HepG2 (cell line): ENCODE data around the gene SLC29A3. TPM values are rescaled to one million over a fixed set of nuclear protein-coding genes. Genes with fewer than 3 reads are reported as not detected.
A peak's percentile ranks its signal among the peaks of the same experiment; 100 is the strongest.

ENCODE experiments used
- ATAD3A ChIP-seq: sonication (generic); formaldehyde crosslinking; IDR thresholded peaks from 2 replicates; pipeline ENCODE4 v1.4.0; 2020; ENCODE audit warnings: missing genetic modification reagents
- CREB3 ChIP-seq: sonication (generic); formaldehyde crosslinking; IDR thresholded peaks from 2 replicates; pipeline ENCODE4 v1.5.0; 2020; ENCODE audit warnings: missing genetic modification reagents
- DMAP1 ChIP-seq: IDR thresholded peaks from 2 replicates; pipeline ENCODE4 v1.6.1; 2016
- ERF ChIP-seq: IDR thresholded peaks from 2 replicates; pipeline ENCODE4 v1.6.1; 2018; ENCODE audit warnings: missing biosample characterization, missing genetic modification reagents
- HNF4G ChIP-seq, 2 experiments: sonication (generic) in 1 of 2; formaldehyde crosslinking in 1 of 2; IDR thresholded peaks; 2 replicates each; pipeline versions ENCODE4 v1.4.0 to v1.6.1; 2011 to 2020; ENCODE audit warnings: borderline replicate concordance in 2 of 2, low read depth in 2 of 2, mild to moderate bottlenecking in 2 of 2, low read length in 1 of 2, missing genetic modification reagents in 1 of 2, moderate library complexity in 1 of 2
- MED8 ChIP-seq: sonication (generic); formaldehyde crosslinking; IDR thresholded peaks from 2 replicates; pipeline ENCODE4 v1.8.1; 2023; ENCODE audit warnings: mild to moderate bottlenecking, missing genetic modification reagents; ENCODE audit not compliant: insufficient replicate concordance
- PITX1 ChIP-seq: sonication (generic); formaldehyde crosslinking; IDR thresholded peaks from 2 replicates; pipeline ENCODE4 v1.5.1; 2020; ENCODE audit warnings: mild to moderate bottlenecking, missing genetic modification reagents
- POGZ ChIP-seq: sonication (generic); formaldehyde crosslinking; IDR thresholded peaks from 2 replicates; pipeline ENCODE4 v1.4.0; 2020; ENCODE audit warnings: mild to moderate bottlenecking, missing genetic modification reagents
- SKI ChIP-seq: fragments of 450-650 bp; IDR thresholded peaks from one replicate; pipeline ENCODE4 v1.6.1; 2018; ENCODE audit warnings: mild to moderate bottlenecking; ENCODE audit not compliant: partially characterized antibody
- UBTF ChIP-seq: sonication (generic); formaldehyde crosslinking; IDR thresholded peaks from 2 replicates; pipeline ENCODE4 v1.4.0; 2020; ENCODE audit warnings: mild to moderate bottlenecking, missing genetic modification reagents
- ZBTB25 ChIP-seq: IDR thresholded peaks from 2 replicates; pipeline ENCODE4 v1.6.1; 2018; ENCODE audit warnings: missing genetic modification reagents
- ZC3H13 ChIP-seq: sonication (generic); formaldehyde crosslinking; IDR thresholded peaks from 2 replicates; pipeline ENCODE4 v1.8.1; 2023; ENCODE audit warnings: mild to moderate bottlenecking, missing genetic modification reagents, moderate library complexity
- ZGPAT ChIP-seq: IDR thresholded peaks from 2 replicates; pipeline ENCODE4 v1.6.1; 2016; ENCODE audit warnings: mild to moderate bottlenecking
- ZNF256 ChIP-seq: sonication (generic); formaldehyde crosslinking; conservative IDR thresholded peaks from 2 replicates; pipeline ENCODE4 v1.4.0; 2020; ENCODE audit warnings: missing genetic modification reagents
- ZNF484 ChIP-seq: sonication (generic); formaldehyde crosslinking; IDR thresholded peaks from 2 replicates; pipeline ENCODE4 v1.5.1; 2020; ENCODE audit warnings: mild to moderate bottlenecking, low read depth, missing genetic modification reagents, borderline replicate concordance
- ZNF616 ChIP-seq: sonication (generic); formaldehyde crosslinking; IDR thresholded peaks from 2 replicates; pipeline ENCODE4 v1.5.0; 2020; ENCODE audit warnings: low read depth, mild to moderate bottlenecking, missing genetic modification reagents
- ZNF740 ChIP-seq: sonication (generic); formaldehyde crosslinking; IDR thresholded peaks from 2 replicates; pipeline ENCODE4 v1.4.0; 2020; ENCODE audit warnings: missing genetic modification reagents
- ZNF749 ChIP-seq: sonication (generic); formaldehyde crosslinking; IDR thresholded peaks from 2 replicates; pipeline ENCODE4 v1.8.0; 2022; ENCODE audit warnings: mild to moderate bottlenecking, missing genetic modification reagents, moderate library complexity, borderline replicate concordance
- ZNF768 ChIP-seq: sonication (generic); formaldehyde crosslinking; IDR thresholded peaks from 2 replicates; pipeline ENCODE4 v1.4.0; 2020; ENCODE audit warnings: missing genetic modification reagents
- ZNF792 ChIP-seq: IDR thresholded peaks from 2 replicates; pipeline ENCODE4 v1.6.1; 2016
- polyA plus RNA-seq, 8 experiments: library from polyadenylated mRNA; depleted of rRNA in 3 of 8; stranded (reverse) in 7 of 8; unstranded in 1 of 8; fragments of >200 nt; fragmentation: Illumina TruSeq in 4 of 8; extraction: Trizol in 4 of 8; gene quantifications; 2 replicates each; pipeline versions ENCODE4 v1.2.1 to v1.2.3, GENCODE V29; 2011 to 2016; ENCODE audit warnings: low read depth in 4 of 8, missing spikeins in 1 of 8, mixed read lengths in 1 of 8; ENCODE audit not compliant: insufficient read depth in 1 of 8
- total RNA-seq, 5 experiments: library from RNA; depleted of rRNA; stranded (reverse); fragments of >200 nt; fragmentation: Illumina TruSeq; extraction: Trizol; gene quantifications; 2 replicates each; pipeline ENCODE4 v1.2.3, GENCODE V29; 2016; ENCODE audit warnings: low read depth in 1 of 5
- TF ChIP-seq, protein P1 (sequence below): sonication (generic); formaldehyde crosslinking; IDR thresholded peaks from 2 replicates; pipeline ENCODE4 v1.9.0; 2021; ENCODE audit warnings: missing genetic modification reagents, borderline replicate concordance
- TF ChIP-seq, protein P2 (sequence below): sonication (generic); formaldehyde crosslinking; IDR thresholded peaks from 2 replicates; pipeline ENCODE4 v1.5.0; 2020; ENCODE audit warnings: missing genetic modification reagents, mild to moderate bottlenecking, borderline replicate concordance

The SLC29A3 gene
- total and polyA plus RNA-seq, 2 of the 13 experiments (the other 11 are each of a cell fraction or from before 2014, with no cell fraction given): 8.6 to 11.8 TPM

- TF ChIP-seq CREB3 (CRISPR knock-in tag) (no peak), PITX1 (CRISPR knock-in tag) (peak; percentile 71), DMAP1 (CRISPR knock-in tag) (0 out of 2 replicates have a peak, but pooled peaks have one; percentile 25), ZNF768 (peak; percentile 43; the same call in 1 of the 2 replicates), HNF4G (IDR thresholded peaks at IDR 0.05; ENCODE audit: borderline replicate concordance, low read depth, low read length) (peak; percentile 73; the same call in 1 of the 2 replicates), HNF4G (CRISPR knock-in tag; IDR thresholded peaks at IDR 0.05; ENCODE audit: borderline replicate concordance, low read depth) (no peak; the same call in 1 of the 2 replicates), ZNF616 (CRISPR knock-in tag) (no peak), ERF (CRISPR knock-in tag) (peak; percentile 56; the same call in 1 of the 2 replicates), ZBTB25 (CRISPR knock-in tag) (no peak), ZGPAT (CRISPR knock-in tag) (0 out of 2 replicates have a peak, but pooled peaks have one; percentile 38), ZNF256 (no peak), ZNF749 (CRISPR knock-in tag) (no peak), ZC3H13 (peak; percentile 54; the same call in 1 of the 2 replicates), ZNF484 (no peak), MED8 (CRISPR knock-in tag) (peak; percentile 55), ATAD3A (CRISPR knock-in tag) (no peak), ZNF740 (CRISPR knock-in tag) (0 out of 2 replicates have a peak, but pooled peaks have one; percentile 67), SKI (peak; percentile 7), POGZ (CRISPR knock-in tag) (peak; percentile 51; the same call in 1 of the 2 replicates), UBTF (peak; percentile 71), ZNF792 (peak; percentile 86)
- TF ChIP-seq, protein P1, sequence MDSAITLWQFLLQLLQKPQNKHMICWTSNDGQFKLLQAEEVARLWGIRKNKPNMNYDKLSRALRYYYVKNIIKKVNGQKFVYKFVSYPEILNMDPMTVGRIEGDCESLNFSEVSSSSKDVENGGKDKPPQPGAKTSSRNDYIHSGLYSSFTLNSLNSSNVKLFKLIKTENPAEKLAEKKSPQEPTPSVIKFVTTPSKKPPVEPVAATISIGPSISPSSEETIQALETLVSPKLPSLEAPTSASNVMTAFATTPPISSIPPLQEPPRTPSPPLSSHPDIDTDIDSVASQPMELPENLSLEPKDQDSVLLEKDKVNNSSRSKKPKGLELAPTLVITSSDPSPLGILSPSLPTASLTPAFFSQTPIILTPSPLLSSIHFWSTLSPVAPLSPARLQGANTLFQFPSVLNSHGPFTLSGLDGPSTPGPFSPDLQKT (CRISPR knock-in tag): no peak
- TF ChIP-seq, protein P2, sequence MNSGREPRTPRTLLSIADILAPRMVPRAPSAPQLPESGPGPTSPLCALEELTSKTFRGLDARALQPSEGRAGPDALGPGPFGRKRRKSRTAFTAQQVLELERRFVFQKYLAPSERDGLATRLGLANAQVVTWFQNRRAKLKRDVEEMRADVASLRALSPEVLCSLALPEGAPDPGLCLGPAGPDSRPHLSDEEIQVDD (CRISPR knock-in tag): no peak
Measured at GRCh38 chr10:71334221-71334791, 15.2 kb downstream of the SLC29A3 start (continued).
